ENCODE data around the gene TBXAS1. TPM values are rescaled to one million over a fixed set of nuclear protein-coding genes. Genes with fewer than 3 reads are reported as not detected.

TBXAS1 gene
- total and polyA plus RNA-seq, 2 experiments from 2014 or later = 1.3 TPM; not detected in 1

GRCh38 chr7:139976055-139976837 lies 147.2 kb downstream of the TBXAS1 start:
- no peaks in the 10 kb centered on the region for H3K79me2 ChIP-seq (replicated peaks; ENCODE audit: insufficient read depth)
- H3K9me2 ChIP-seq (ENCODE audit: insufficient read depth) = no peaks in the 10 kb centered on the region
- no peak for TF ChIP-seq CREB1 (CRISPR knock-in tag; IDR thresholded peaks at IDR 0.05; ENCODE audit: low read depth)
- TF ChIP-seq NANOG (IDR thresholded peaks at IDR 0.05; ENCODE audit: borderline replicate concordance) = no peak
- no peak for TF ChIP-seq ETS1 (IDR thresholded peaks at IDR 0.05)
- TF ChIP-seq REST (IDR thresholded peaks at IDR 0.05; ENCODE audit: unreplicated experiment) = no peak
- no peak for TF ChIP-seq STAT1 (IDR thresholded peaks at IDR 0.05; ENCODE audit: unreplicated experiment)
- no peak for TF ChIP-seq JUNB (IDR thresholded peaks at IDR 0.05; ENCODE audit: unreplicated experiment)
- no peak for TF ChIP-seq CTCF (conservative IDR thresholded peaks at IDR 0.05; ENCODE audit: low read depth in 2 of 2)
- no peak for TF ChIP-seq EZH2 (IDR thresholded peaks at IDR 0.05; ENCODE audit: low read depth, unreplicated experiment)
- no peak for TF ChIP-seq POLR2AphosphoS5 (IDR thresholded peaks at IDR 0.05; ENCODE audit: low read depth)
- no peak for TF ChIP-seq ZNF462 (CRISPR knock-in tag; IDR thresholded peaks at IDR 0.05)
- TF ChIP-seq ZNF331 (CRISPR knock-in tag; IDR thresholded peaks at IDR 0.05; ENCODE audit: low read depth) = no peak
- H3K36me3 ChIP-seq (ENCODE audit: insufficient read depth) = no peaks in the 10 kb centered on the region
- H3K4me3 ChIP-seq = no peak overlapping the region
- no peak overlapping the region for H3K4me3 Mint-ChIP-seq
- ATAC-seq (no peak), DNase-seq (ENCODE audit: low spot score) (no peak)
- H3K27ac ChIP-seq (ENCODE audit: low read depth) = no peak overlapping the region
- H3K4me1 Mint-ChIP-seq = peaks cover 68% of the 10 kb centered on the region
- 0 out of 2 replicates have a peak overlapping the region, but pooled peaks have one; percentile 1 for H3K4me2 ChIP-seq
- peak overlapping the region; percentile 56 for H2AFZ ChIP-seq
- peaks cover 10% of the 10 kb centered on the region; the same call in 1 of the 2 replicates for H3F3A ChIP-seq (replicated peaks; ENCODE audit: low read depth)
- no peaks in the 10 kb centered on the region; the same call in 2 of the 3 replicates for H3K36me3 Mint-ChIP-seq (ENCODE audit: low read depth)
- no peaks in the 10 kb centered on the region for H4K20me1 ChIP-seq (replicated peaks; ENCODE audit: insufficient read depth)
- peaks cover 11% of the 10 kb centered on the region for H3K27me3 Mint-ChIP-seq (ENCODE audit: insufficient read depth, low read depth, poor library complexity)
- peaks cover 51% of the 10 kb centered on the region for H3K4me1 ChIP-seq (ENCODE audit: insufficient read depth)
- H3K9me3 Mint-ChIP-seq = no peaks in the 10 kb centered on the region
- no peak overlapping the region for H3K27ac Mint-ChIP-seq
- H3K27me3 ChIP-seq (ENCODE audit: insufficient read depth) = no peaks in the 10 kb centered on the region
